HL-60 (cell line): ENCODE data around the gene C5orf47.

ENCODE experiments used
- DNase-seq, 2 experiments: peaks; one replicate each; pipeline ENCODE4 v3.0.0-alpha.2; 2010 to 2020; ENCODE audit warnings: low read depth in 1 of 2, low spot score in 1 of 2
- H3K27ac ChIP-seq: fragments of 250-450 bp; sonication (Bioruptor Pico); replicated peaks from 2 replicates; pipeline ENCODE4 v1.5.1; 2020; ENCODE audit warnings: mild to moderate bottlenecking, moderate library complexity
- H3K27me3 ChIP-seq: fragments of 250-450 bp; sonication (Bioruptor Pico); 2 replicates; pipeline ENCODE4 v1.5.1; 2021; ENCODE audit warnings: mild to moderate bottlenecking, moderate library complexity; ENCODE audit not compliant: insufficient read depth, poor library complexity, severe bottlenecking
- H3K4me3 ChIP-seq: replicated peaks from 2 replicates; pipeline ENCODE4 v1.5.1; 2011; ENCODE audit warnings: mild to moderate bottlenecking, control low read depth, low read length; ENCODE audit not compliant: insufficient read depth
- CTCF ChIP-seq: IDR thresholded peaks from one replicate; pipeline ENCODE4 v1.5.1; 2011; ENCODE audit warnings: low read length, control low read depth, inconsistent platforms; ENCODE audit not compliant: insufficient read depth
- GABPA ChIP-seq: IDR thresholded peaks from 2 replicates; pipeline ENCODE4 v1.6.1; 2012; ENCODE audit warnings: low read depth
- POLR2AphosphoS5 ChIP-seq: IDR thresholded peaks from 2 replicates; pipeline ENCODE4 v1.6.1; 2012; ENCODE audit warnings: low read depth
- REST ChIP-seq: IDR thresholded peaks from 2 replicates; pipeline ENCODE4 v1.6.1; 2012; ENCODE audit warnings: low read depth; ENCODE audit not compliant: insufficient replicate concordance
- SPI1 ChIP-seq: IDR thresholded peaks from 2 replicates; pipeline ENCODE4 v1.6.1; 2012; ENCODE audit warnings: low read depth, mild to moderate bottlenecking, borderline replicate concordance

The C5orf47 gene

GRCh38 chr5:173963867-173964441, 25.0 kb upstream of the C5orf47 start:
- TF ChIP-seq REST: no peak
- TF ChIP-seq POLR2AphosphoS5: no peak
- Histone ChIP-seq H3K4me3 (no peak overlapping the region), H3K27me3 (no peaks in the 10 kb centered on the region), H3K27ac (no peak overlapping the region)
- no peak for DNase-seq

DNA sequence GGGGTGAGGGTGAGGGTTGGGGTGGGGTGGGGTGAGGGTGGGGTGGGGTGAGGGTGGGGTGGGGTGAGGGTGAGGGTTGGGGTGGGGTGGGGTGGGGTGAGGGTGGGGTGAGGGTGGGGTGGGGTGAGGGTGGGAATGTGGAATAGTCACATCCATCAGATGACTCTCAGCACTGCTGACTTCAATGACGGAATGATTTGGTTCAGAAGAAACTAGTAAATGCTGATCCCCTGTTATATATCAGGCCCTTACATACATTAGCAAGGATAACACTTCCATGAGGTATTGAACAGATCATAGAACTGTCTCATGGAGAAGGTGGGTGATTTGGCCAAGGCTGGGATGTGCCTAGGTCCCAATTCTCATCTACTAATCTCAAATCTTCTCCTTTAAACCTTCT, 24.5 kb upstream of the C5orf47 start:
- no peak for DNase-seq
- no peak for TF ChIP-seq POLR2AphosphoS5
- TF ChIP-seq GABPA: no peak
- no peak for TF ChIP-seq CTCF
- no peak for TF ChIP-seq REST
- Histone ChIP-seq H3K4me3 (no peak overlapping the region), H3K27ac (no peak overlapping the region), H3K27me3 (no peaks in the 10 kb centered on the region)

- Histone ChIP-seq H3K27me3 (no peaks in the 10 kb centered on the region), H3K4me3 (no peak overlapping the region), H3K27ac (no peak overlapping the region)
- TF ChIP-seq GABPA (no peak), POLR2AphosphoS5 (no peak), SPI1 (no peak)
- DNase-seq: no peak
Measured at GRCh38 chr5:173967241-173967640, 21.7 kb upstream of the C5orf47 start.

GRCh38 chr5:173968154-173968797, 20.7 kb upstream of the C5orf47 start:
- Histone ChIP-seq H3K4me3 (no peak overlapping the region), H3K27me3 (no peaks in the 10 kb centered on the region), H3K27ac (no peak overlapping the region)
- no peak for DNase-seq
- TF ChIP-seq REST (no peak), CTCF (no peak), SPI1 (no peak), POLR2AphosphoS5 (no peak), GABPA (no peak)
